HepG2 (cell line): ENCODE data around the gene SLC23A3. TPM values are rescaled to one million over a fixed set of nuclear protein-coding genes. Genes with fewer than 3 reads are reported as not detected.

Experiments
- AGO2 ChIP-seq: fragments of 200-400 bp; formaldehyde crosslinking; optimal IDR thresholded peaks from 2 replicates; pipeline ENCODE3; 2017; ENCODE audit warnings: mild to moderate bottlenecking, low read depth, low read length, moderate library complexity
- ASH2L ChIP-seq: fragments of 300-600, 200-600 bp; sonication (generic); IDR thresholded peaks from 2 replicates; pipeline ENCODE4 v1.7.0; 2017; ENCODE audit warnings: low read depth, mild to moderate bottlenecking, moderate library complexity, mixed read lengths, low read length; ENCODE audit not compliant: insufficient read length
- BHLHE40 ChIP-seq: IDR thresholded peaks from 2 replicates; pipeline ENCODE4 v1.6.1; 2011; ENCODE audit warnings: low read length, improper control_type of control experiment
- CEBPG ChIP-seq: IDR thresholded peaks from 2 replicates; pipeline ENCODE4 v1.6.1; 2016
- CENPBD1 ChIP-seq: sonication (generic); formaldehyde crosslinking; IDR thresholded peaks from 2 replicates; pipeline ENCODE4 v1.8.0; 2022; ENCODE audit warnings: missing genetic modification reagents, low read depth, mild to moderate bottlenecking, borderline replicate concordance
- DDIT3 ChIP-seq: sonication (generic); formaldehyde crosslinking; IDR thresholded peaks from 2 replicates; pipeline ENCODE4 v1.4.0; 2020; ENCODE audit warnings: mild to moderate bottlenecking, missing genetic modification reagents
- E2F5 ChIP-seq: sonication (generic); formaldehyde crosslinking; conservative IDR thresholded peaks from 2 replicates; pipeline ENCODE4 v1.4.0; 2020; ENCODE audit warnings: missing genetic modification reagents
- HNRNPL ChIP-seq: fragments of 200-400 bp; formaldehyde crosslinking; IDR thresholded peaks from 2 replicates; pipeline ENCODE4 v1.6.1; 2017; ENCODE audit warnings: mild to moderate bottlenecking, low read depth, low read length
- KDM6A ChIP-seq: IDR thresholded peaks from 2 replicates; pipeline ENCODE4 v1.6.1; 2016; ENCODE audit warnings: low read depth
- MAFK ChIP-seq, 2 experiments: IDR thresholded peaks in 1 of 2; conservative IDR thresholded peaks in 1 of 2; 2 replicates each; pipeline ENCODE4 v1.6.1; 2011; ENCODE audit warnings: improper control_type of control experiment in 2 of 2, low read length in 2 of 2
- MLLT10 ChIP-seq: sonication (generic); formaldehyde crosslinking; IDR thresholded peaks from 2 replicates; pipeline ENCODE4 v1.4.0; 2020; ENCODE audit warnings: missing genetic modification reagents
- MTF2 ChIP-seq: sonication (generic); formaldehyde crosslinking; IDR thresholded peaks from 2 replicates; pipeline ENCODE4 v1.5.0; 2020; ENCODE audit warnings: missing genetic modification reagents, borderline replicate concordance
- PRPF4 ChIP-seq: fragments of 200-400 bp; formaldehyde crosslinking; IDR thresholded peaks from 2 replicates; pipeline ENCODE4 v1.6.1; 2016; ENCODE audit warnings: low read length, low read depth; ENCODE audit not compliant: poor library complexity, severe bottlenecking
- RBM22 ChIP-seq: fragments of 200-400 bp; formaldehyde crosslinking; optimal IDR thresholded peaks from 2 replicates; pipeline ENCODE3; 2017; ENCODE audit warnings: mild to moderate bottlenecking, low read length, moderate library complexity
- RXRB ChIP-seq: IDR thresholded peaks from 2 replicates; pipeline ENCODE4 v1.6.1; 2016; ENCODE audit warnings: borderline replicate concordance, missing genetic modification reagents, missing compliant biosample characterization
- SIX1 ChIP-seq: sonication (generic); formaldehyde crosslinking; IDR thresholded peaks from 2 replicates; pipeline ENCODE4 v1.4.0; 2020; ENCODE audit warnings: missing genetic modification reagents, borderline replicate concordance
- SMARCC2 ChIP-seq: fragments of 450-650 bp; IDR thresholded peaks from 2 replicates; pipeline ENCODE4 v1.6.1; 2017; ENCODE audit warnings: antibody characterized with exemption, mild to moderate bottlenecking
- SNAI1 ChIP-seq: sonication (generic); formaldehyde crosslinking; IDR thresholded peaks from 2 replicates; pipeline ENCODE4 v1.5.0; 2020; ENCODE audit warnings: mild to moderate bottlenecking, missing genetic modification reagents, borderline replicate concordance
- SOX13 ChIP-seq, 3 experiments: fragments of 450-650 bp in 1 of 3; sonication (generic) in 1 of 3; formaldehyde crosslinking in 1 of 3; IDR thresholded peaks in 2 of 3; conservative IDR thresholded peaks in 1 of 3; 2 replicates each; pipeline versions ENCODE4 v1.5.0 to v1.6.1; 2016 to 2020; ENCODE audit warnings: antibody characterized with exemption in 1 of 3, mild to moderate bottlenecking in 1 of 3, missing compliant biosample characterization in 1 of 3, missing genetic modification reagents in 1 of 3, moderate library complexity in 1 of 3
- TARDBP ChIP-seq: sonication (generic); formaldehyde crosslinking; IDR thresholded peaks from 2 replicates; pipeline ENCODE4 v1.8.0; 2022; ENCODE audit warnings: mild to moderate bottlenecking, missing genetic modification reagents
- TOPORS ChIP-seq: sonication (generic); formaldehyde crosslinking; IDR thresholded peaks from 2 replicates; pipeline ENCODE4 v1.8.0; 2023; ENCODE audit warnings: mild to moderate bottlenecking, missing genetic modification reagents
- U2AF1 ChIP-seq: fragments of 200-400 bp; formaldehyde crosslinking; optimal IDR thresholded peaks from 2 replicates; pipeline ENCODE3; 2017; ENCODE audit warnings: mild to moderate bottlenecking, low read depth, low read length
- XRCC5 ChIP-seq: fragments of 200-400 bp; formaldehyde crosslinking; optimal IDR thresholded peaks from 2 replicates; pipeline ENCODE3; 2017; ENCODE audit warnings: mild to moderate bottlenecking, low read length
- ZBTB38 ChIP-seq: sonication (generic); formaldehyde crosslinking; IDR thresholded peaks from 2 replicates; pipeline ENCODE4 v1.5.1; 2020; ENCODE audit warnings: mild to moderate bottlenecking, missing genetic modification reagents
- ZBTB7B ChIP-seq: sonication (generic); formaldehyde crosslinking; IDR thresholded peaks from 2 replicates; pipeline ENCODE4 v1.4.0; 2020; ENCODE audit warnings: missing genetic modification reagents
- ZFP90 ChIP-seq: sonication (generic); formaldehyde crosslinking; IDR thresholded peaks from 2 replicates; pipeline ENCODE4 v1.8.0; 2022; ENCODE audit warnings: missing genetic modification reagents, mild to moderate bottlenecking, inconsistent platforms, borderline replicate concordance
- ZFP91 ChIP-seq: sonication (generic); formaldehyde crosslinking; IDR thresholded peaks from 2 replicates; pipeline ENCODE4 v1.9.0; 2022; ENCODE audit warnings: missing genetic modification reagents, mild to moderate bottlenecking, borderline replicate concordance
- ZNF275 ChIP-seq: sonication (generic); formaldehyde crosslinking; IDR thresholded peaks from 2 replicates; pipeline ENCODE4 v1.8.0; 2022; ENCODE audit warnings: missing genetic modification reagents, mild to moderate bottlenecking, inconsistent platforms, borderline replicate concordance
- polyA plus RNA-seq, 8 experiments: library from polyadenylated mRNA; depleted of rRNA in 3 of 8; stranded (reverse) in 7 of 8; unstranded in 1 of 8; fragments of >200 nt; fragmentation: Illumina TruSeq in 4 of 8; extraction: Trizol in 4 of 8; gene quantifications; 2 replicates each; pipeline versions ENCODE4 v1.2.1 to v1.2.3, GENCODE V29; 2011 to 2016; ENCODE audit warnings: low read depth in 4 of 8, missing spikeins in 1 of 8, mixed read lengths in 1 of 8; ENCODE audit not compliant: insufficient read depth in 1 of 8
- total RNA-seq, 5 experiments: library from RNA; depleted of rRNA; stranded (reverse); fragments of >200 nt; fragmentation: Illumina TruSeq; extraction: Trizol; gene quantifications; 2 replicates each; pipeline ENCODE4 v1.2.3, GENCODE V29; 2016; ENCODE audit warnings: low read depth in 1 of 5

Gene SLC23A3
- total and polyA plus RNA-seq, 2 of the 13 experiments (the other 11 are each of a cell fraction or from before 2014, with no cell fraction given): 0.38 to 0.78 TPM

- no peak for TF ChIP-seq E2F5 (CRISPR knock-in tag)
- TF ChIP-seq HNRNPL: no peak
- TF ChIP-seq RXRB (CRISPR knock-in tag): no peak
- no peak for TF ChIP-seq XRCC5
- TF ChIP-seq ZNF275: no peak
- TF ChIP-seq BHLHE40: no peak
- no peak for TF ChIP-seq CENPBD1 (CRISPR knock-in tag)
- TF ChIP-seq SIX1 (CRISPR knock-in tag): no peak
- no peak for TF ChIP-seq KDM6A (CRISPR knock-in tag)
- TF ChIP-seq SOX13 (IDR thresholded peaks at IDR 0.05): no peak
- TF ChIP-seq SOX13 (CRISPR knock-in tag; conservative IDR thresholded peaks at IDR 0.05 in 1 of 2, IDR thresholded peaks at IDR 0.05 in 1 of 2): no peak
- TF ChIP-seq TOPORS (CRISPR knock-in tag): 0 out of 2 replicates have a peak, but pooled peaks have one; percentile 50
- no peak for TF ChIP-seq MTF2
- no peak for TF ChIP-seq SNAI1 (CRISPR knock-in tag)
- TF ChIP-seq CEBPG (CRISPR knock-in tag): no peak
- peak; percentile 19 for TF ChIP-seq AGO2
- no peak for TF ChIP-seq MLLT10 (CRISPR knock-in tag)
- no peak for TF ChIP-seq U2AF1
- no peak for TF ChIP-seq MAFK (conservative IDR thresholded peaks at IDR 0.05 in 1 of 2, IDR thresholded peaks at IDR 0.05 in 1 of 2; ENCODE audit: low read length in 2 of 2)
- no peak for TF ChIP-seq PRPF4
- no peak for TF ChIP-seq ZBTB7B
- no peak for TF ChIP-seq DDIT3 (CRISPR knock-in tag)
- TF ChIP-seq SMARCC2: no peak
- TF ChIP-seq ZFP91: peak; percentile 29; the same call in 1 of the 2 replicates
- TF ChIP-seq TARDBP (CRISPR knock-in tag): no peak
- no peak for TF ChIP-seq ZFP90
- TF ChIP-seq ZBTB38 (CRISPR knock-in tag): peak; percentile 33; the same call in 1 of the 2 replicates
- no peak for TF ChIP-seq ASH2L
- TF ChIP-seq RBM22: peak; percentile 75
These were observed 41.1 kb upstream of the SLC23A3 start (continued) for GRCh38 chr2:219210886-219211362.
